Measurements from ENCODE around the gene B4GALT3. TPM values are rescaled to one million over a fixed set of nuclear protein-coding genes. Genes with fewer than 3 reads are reported as not detected.

B4GALT3 gene
- total RNA-seq, 4 donors from 2014 or later = 3.0 to 71.4 (median 26.6) TPM

GRCh38 chr1:161164901-161165610 is 12.3 kb downstream of the B4GALT3 start:
- Histone ChIP-seq H3K27ac (peak overlapping the region; percentile 87 to 94 (median 91)), H3K9me3 (no peaks in the 10 kb centered on the region), H3K27me3 (no peaks in the 10 kb centered on the region), H3K4me3 (peak overlapping the region in 3 of 4 donors; percentile 51 to 77 (median 60)), H3K36me3 (no peaks in the 10 kb centered on the region), H3K4me1 (peaks cover 13 to 37% (median 23%) of the 10 kb centered on the region in 4 donors)
- intact Hi-C loops (cut with DNase I; ENCODE audit: low total_unique reads) (no loop called here), in situ Hi-C loops (cut with MboI; ENCODE audit: low pct_ligation_motif_present in 1 of 4, low pct_unique_long_range_greater_than_20kb in 1 of 4, low sequenced_read_pairs in 3 of 4) (no loop called here)
- DNase-seq = no peak
- TF ChIP-seq CTCF (IDR thresholded peaks at IDR 0.05) (no peak), POLR2A (IDR thresholded peaks at IDR 0.05) (no peak)
- WGBS, 2 donors (ENCODE audit: low coverage in 1 of 2) = 0 to 62% methylated on average over 2 to 14 of the region's 14 CpGs

- in situ Hi-C loops (cut with MboI; ENCODE audit: low pct_ligation_motif_present in 1 of 4, low pct_unique_long_range_greater_than_20kb in 1 of 4, low sequenced_read_pairs in 3 of 4) (no loop called here), intact Hi-C loops (cut with DNase I; ENCODE audit: low total_unique reads) (no loop called here)
- Histone ChIP-seq H3K9me3 (no peaks in the 10 kb centered on the region), H3K27ac (no peak overlapping the region), H3K4me1 (peaks cover 15 to 42% (median 28%) of the 10 kb centered on the region in 4 donors), H3K36me3 (no peaks in the 10 kb centered on the region), H3K4me3 (no peak overlapping the region), H3K27me3 (no peaks in the 10 kb centered on the region)
- no peak for DNase-seq
- 78 to 93% methylated on average over 3 to 5 of the region's 5 CpGs for WGBS, 2 donors (ENCODE audit: low coverage in 1 of 2)
- TF ChIP-seq CTCF (IDR thresholded peaks at IDR 0.05) (no peak), POLR2A (IDR thresholded peaks at IDR 0.05) (no peak), POLR2AphosphoS5 (IDR thresholded peaks at IDR 0.05) (no peak), EP300 (IDR thresholded peaks at IDR 0.05; ENCODE audit: low read depth) (no peak)
Measured at GRCh38 chr1:161163793-161164192, 13.5 kb downstream of the B4GALT3 start.

- no peak overlapping the region for H3K27ac ChIP-seq
- no peaks in the 10 kb centered on the region for H3K36me3 ChIP-seq
- no peak for DNase-seq
- intact Hi-C loops (cut with DNase I; ENCODE audit: low total_unique reads) = no loop called here
- no peaks in the 10 kb centered on the region for H3K27me3 ChIP-seq
- H3K9me3 ChIP-seq = no peaks in the 10 kb centered on the region
- peaks cover 17 to 44% (median 31%) of the 10 kb centered on the region in 4 donors for H3K4me1 ChIP-seq
- WGBS, 2 donors (ENCODE audit: low coverage in 1 of 2) = 93 to 100% methylated on average over 2 to 10 of the region's 10 CpGs
- TF ChIP-seq POLR2A (IDR thresholded peaks at IDR 0.05) = no peak
- TF ChIP-seq POLR2AphosphoS5 (IDR thresholded peaks at IDR 0.05) = no peak
- no peak for TF ChIP-seq CTCF (IDR thresholded peaks at IDR 0.05)
- TF ChIP-seq EP300 (IDR thresholded peaks at IDR 0.05; ENCODE audit: low read depth) = no peak
- no peak overlapping the region for H3K4me3 ChIP-seq
- in situ Hi-C loops (cut with MboI; ENCODE audit: low pct_ligation_motif_present in 1 of 4, low pct_unique_long_range_greater_than_20kb in 1 of 4, low sequenced_read_pairs in 3 of 4) = no loop called here
Measured at GRCh38 chr1:161162806-161163205, 14.5 kb downstream of the B4GALT3 start.

- H3K27me3 ChIP-seq = no peaks in the 10 kb centered on the region
- 50 to 73% methylated on average over 2 to 7 of the region's 7 CpGs for WGBS, 2 donors (ENCODE audit: low coverage in 1 of 2)
- DNase-seq = no peak
- no peaks in the 10 kb centered on the region for H3K9me3 ChIP-seq
- H3K27ac ChIP-seq = no peak overlapping the region
- intact Hi-C loops (cut with DNase I; ENCODE audit: low total_unique reads) = no loop called here
- in situ Hi-C loops (cut with MboI; ENCODE audit: low pct_ligation_motif_present in 1 of 4, low pct_unique_long_range_greater_than_20kb in 1 of 4, low sequenced_read_pairs in 3 of 4) = no loop called here
- peaks cover 14 to 36% (median 28%) of the 10 kb centered on the region in 4 donors for H3K4me1 ChIP-seq
- H3K4me3 ChIP-seq = no peak overlapping the region
- H3K36me3 ChIP-seq = no peaks in the 10 kb centered on the region
- no peak for TF ChIP-seq POLR2A (IDR thresholded peaks at IDR 0.05)
- TF ChIP-seq EP300 (IDR thresholded peaks at IDR 0.05; ENCODE audit: low read depth) = no peak
- no peak for TF ChIP-seq POLR2AphosphoS5 (IDR thresholded peaks at IDR 0.05)
- no peak for TF ChIP-seq CTCF (IDR thresholded peaks at IDR 0.05)
Measured at GRCh38 chr1:161162052-161162451, 15.3 kb downstream of the B4GALT3 start.
